Suprapubic skin (tissue), 4 donors: Measurements from ENCODE around the gene CLP1.

Source experiments
- CTCF ChIP-seq, 2 donors: fragments of 200-600 bp in 1 of 2; fragments of 450-650 bp in 1 of 2; sonication (generic) in 1 of 2; IDR thresholded peaks; one replicate each; pipeline ENCODE4 v1.5.1; 2016 to 2019; ENCODE audit warnings: antibody characterized with exemption in 2 of 2, mild to moderate bottlenecking in 1 of 2, moderate library complexity in 1 of 2
- EP300 ChIP-seq: sonication (generic); formaldehyde crosslinking; IDR thresholded peaks from one replicate; pipeline ENCODE4 v1.6.1; 2017; ENCODE audit warnings: antibody characterized with exemption
- POLR2AphosphoS5 ChIP-seq, 3 donors: sonication (generic); formaldehyde crosslinking; IDR thresholded peaks; one replicate each; pipeline ENCODE4 v1.6.1; 2017; ENCODE audit warnings: antibody characterized with exemption in 3 of 3

- TF ChIP-seq CTCF (IDR thresholded peaks at IDR 0.05): no peak
- TF ChIP-seq EP300: no peak
- no peak for TF ChIP-seq POLR2AphosphoS5 (IDR thresholded peaks at IDR 0.05)
Observed at GRCh38 chr11:57618438-57618837, 39.1 kb upstream of the CLP1 start.
